H1 (cell line): Measurements from ENCODE around the gene APMAP. TPM values are rescaled to one million over a fixed set of nuclear protein-coding genes. Genes with fewer than 3 reads are reported as not detected.
"Not testable (repeated sequence)": the region's sequence is repeated elsewhere in the genome, so short reads cannot be mapped to it uniquely, and the experiment has no call there.

Source experiments
- CTCF ChIA-PET: fragments of 300-600 bp; sonication (Branson Sonifier 250); formaldehyde crosslinking; loops from one replicate; lab custom pipeline; 2021; ENCODE audit not compliant: partially characterized antibody; lab: Charles Lee
- POLR2A ChIA-PET: fragments of 300-600 bp; sonication (Branson Sonifier 250); formaldehyde crosslinking; loops from one replicate; lab custom pipeline; 2021; ENCODE audit warnings: inconsistent platforms; ENCODE audit not compliant: partially characterized antibody; lab: Charles Lee
- DNase-seq, 2 experiments: peaks; one replicate each; pipeline versions ENCODE4 v3.0.0 to v3.0.0-alpha.2; 2010 to 2022; ENCODE audit warnings: low spot score in 2 of 2, low read depth in 1 of 2, mixed read lengths in 1 of 2
- FAIRE-seq: peaks from 2 replicates; lab custom pipeline; 2011; peaks lifted over from hg19 to GRCh38; lab: Jason Lieb, UNC
- H2AFZ ChIP-seq: 2 replicates; pipeline ENCODE4 v1.8.1; 2012; ENCODE audit warnings: low read length, inconsistent platforms
- H2AK5ac ChIP-seq: 2 replicates; pipeline ENCODE4 v1.6.1; 2013; ENCODE audit warnings: low read depth, low read length
- H2BK120ac ChIP-seq: replicated peaks from 2 replicates; pipeline ENCODE3; 2013; ENCODE audit warnings: low read depth, low read length, inconsistent platforms
- H2BK12ac ChIP-seq: 2 replicates; pipeline ENCODE4 v1.6.1; 2013; ENCODE audit warnings: low read depth, low read length
- H2BK15ac ChIP-seq: 2 replicates; pipeline ENCODE4 v1.6.1; 2013; ENCODE audit warnings: low read length
- H2BK20ac ChIP-seq: 2 replicates; pipeline ENCODE4 v1.6.1; 2013; ENCODE audit warnings: low read length
- H2BK5ac ChIP-seq: 2 replicates; pipeline ENCODE4 v1.6.1; 2013; ENCODE audit warnings: low read depth, low read length
- H3K14ac ChIP-seq: 2 replicates; pipeline ENCODE4 v1.6.1; 2013; ENCODE audit warnings: inconsistent platforms; ENCODE audit not compliant: insufficient read length
- H3K18ac ChIP-seq: 2 replicates; pipeline ENCODE4 v1.6.1; 2013; ENCODE audit warnings: low read length; ENCODE audit errors: extremely low read depth
- H3K23ac ChIP-seq: 2 replicates; pipeline ENCODE4 v1.6.1; 2013; ENCODE audit warnings: inconsistent platforms; ENCODE audit not compliant: insufficient read length
- H3K23me2 ChIP-seq: 2 replicates; pipeline ENCODE4 v1.6.1; 2013; ENCODE audit warnings: low read depth, low read length
- H3K27ac ChIP-seq: 2 replicates; pipeline ENCODE4 v1.6.1; 2011; ENCODE audit warnings: low read depth, low read length, inconsistent platforms
- H3K27me3 ChIP-seq, 4 experiments: replicated peaks in 1 of 4; 1 replicate in 1 of 4; 2 replicates in 3 of 4; pipeline versions ENCODE4 v1.6.1 to v1.8.1; 2011 to 2013; ENCODE audit warnings: low read length in 3 of 4, mild to moderate bottlenecking in 3 of 4, inconsistent platforms in 2 of 4, mixed read lengths in 2 of 4, moderate library complexity in 1 of 4; ENCODE audit not compliant: control insufficient read depth in 3 of 4, insufficient read depth in 3 of 4; ENCODE audit errors: extremely low read depth in 1 of 4
- H3K36me3 ChIP-seq, 4 experiments: 2 replicates each; pipeline versions ENCODE4 v1.6.1 to v1.8.1; 2011 to 2013; ENCODE audit warnings: mild to moderate bottlenecking in 4 of 4, low read length in 3 of 4, moderate library complexity in 2 of 4, control low read depth in 1 of 4, inconsistent platforms in 1 of 4; ENCODE audit not compliant: insufficient read depth in 4 of 4, control insufficient read depth in 2 of 4
- H3K4ac ChIP-seq: replicated peaks from 2 replicates; pipeline ENCODE3; 2013; ENCODE audit warnings: low read length, low read depth, mixed read lengths, inconsistent platforms; ENCODE audit not compliant: insufficient read length
- H3K4me1 ChIP-seq, 4 experiments: replicated peaks in 1 of 4; 1 replicate in 1 of 4; 2 replicates in 3 of 4; pipeline versions ENCODE4 v1.6.1 to v1.8.1; 2011 to 2013; ENCODE audit warnings: low read length in 3 of 4, inconsistent platforms in 2 of 4, mixed read lengths in 1 of 4; ENCODE audit not compliant: insufficient read depth in 4 of 4, control insufficient read depth in 3 of 4
- H3K4me2 ChIP-seq, 2 experiments: 2 replicates each; pipeline versions ENCODE4 v1.6.1 to v1.8.1; 2011 to 2013; ENCODE audit warnings: low read depth in 2 of 2, low read length in 2 of 2, control low read depth in 1 of 2, inconsistent platforms in 1 of 2, mild to moderate bottlenecking in 1 of 2; ENCODE audit not compliant: insufficient read depth in 1 of 2
- H3K4me3 ChIP-seq, 4 experiments: fragments of 200-600, 300-600 bp in 1 of 4; sonication (generic), shearing (Covaris generic), sonication (Bioruptor Twin) in 1 of 4; 2 replicates each; pipeline versions ENCODE4 v1.5.1 to v1.8.1; 2011 to 2016; ENCODE audit warnings: low read length in 4 of 4, low read depth in 3 of 4, control low read depth in 2 of 4, inconsistent platforms in 2 of 4, mild to moderate bottlenecking in 2 of 4, mixed read lengths in 1 of 4, moderate library complexity in 1 of 4; ENCODE audit not compliant: insufficient read depth in 2 of 4; ENCODE audit errors: extremely low read depth in 1 of 4
- H3K56ac ChIP-seq: replicated peaks from 2 replicates; pipeline ENCODE3; 2013; ENCODE audit warnings: low read depth, mild to moderate bottlenecking, mixed read lengths, low read length, inconsistent platforms; ENCODE audit not compliant: insufficient read length
- H3K79me1 ChIP-seq: 2 replicates; pipeline ENCODE4 v1.6.1; 2013; ENCODE audit warnings: low read depth, low read length, control low read depth
- H3K79me2 ChIP-seq, 2 experiments: 2 replicates each; pipeline versions ENCODE4 v1.6.1 to v1.8.1; 2012 to 2013; ENCODE audit warnings: low read length in 2 of 2, mild to moderate bottlenecking in 2 of 2, inconsistent platforms in 1 of 2; ENCODE audit not compliant: insufficient read depth in 2 of 2, control insufficient read depth in 1 of 2
- H3K9ac ChIP-seq, 4 experiments: replicated peaks in 1 of 4; 1 replicate in 1 of 4; 2 replicates in 3 of 4; pipeline versions ENCODE4 v1.6.1 to v1.8.1; 2011 to 2013; ENCODE audit warnings: low read depth in 3 of 4, low read length in 3 of 4, control low read depth in 2 of 4, mild to moderate bottlenecking in 2 of 4, moderate library complexity in 2 of 4, inconsistent platforms in 1 of 4; ENCODE audit errors: extremely low read depth in 1 of 4
- H3K9me3 ChIP-seq, 2 experiments: 2 replicates each; pipeline versions ENCODE4 v1.6.1 to v1.8.1; 2012 to 2013; ENCODE audit warnings: mild to moderate bottlenecking in 2 of 2, moderate library complexity in 2 of 2, control low read depth in 1 of 2, inconsistent platforms in 1 of 2, low read depth in 1 of 2, low read length in 1 of 2, mixed read lengths in 1 of 2; ENCODE audit not compliant: insufficient read depth in 2 of 2
- H4K20me1 ChIP-seq, 2 experiments: replicated peaks in 1 of 2; 2 replicates each; pipeline versions ENCODE3 to v1.8.1; 2011 to 2013; ENCODE audit warnings: inconsistent platforms in 2 of 2, low read length in 2 of 2, mild to moderate bottlenecking in 1 of 2; ENCODE audit not compliant: insufficient read depth in 2 of 2, control insufficient read depth in 1 of 2
- H4K5ac ChIP-seq: 2 replicates; pipeline ENCODE4 v1.6.1; 2013; ENCODE audit warnings: low read length, low read depth, mixed read lengths, inconsistent platforms; ENCODE audit not compliant: insufficient read length
- H4K8ac ChIP-seq: 2 replicates; pipeline ENCODE4 v1.8.0; 2013; ENCODE audit warnings: mild to moderate bottlenecking, moderate library complexity, low read length, inconsistent platforms; ENCODE audit not compliant: insufficient read depth; ENCODE audit errors: extremely low read depth
- H4K91ac ChIP-seq: replicated peaks from 2 replicates; pipeline ENCODE3; 2013; ENCODE audit warnings: low read length, mixed read lengths, inconsistent platforms; ENCODE audit not compliant: insufficient read length
- WGBS, 2 experiments: shearing (Covaris generic) in 1 of 2; methylation state at CpG; one replicate each; pipeline versions ENCODE4 v1.1.6 to v1.1.7; 2013 to 2015; ENCODE audit warnings: low lambda C conversion rate in 2 of 2, mixed read lengths in 2 of 2, inconsistent platforms in 1 of 2, low coverage in 1 of 2, missing lambda C conversion rate in 1 of 2; ENCODE audit not compliant: insufficient replicate concordance in 2 of 2, insufficient coverage in 1 of 2, insufficient read length in 1 of 2; ENCODE audit errors: extremely low coverage in 1 of 2, missing lambda C conversion rate in 1 of 2; 5-methylcytosine and 5-hydroxymethylcytosine counted together
- polyA plus RNA-seq, 7 experiments: library from polyadenylated mRNA; depleted of rRNA in 3 of 7; stranded (reverse) in 5 of 7; unstranded in 2 of 7; fragments of >200 nt in 5 of 7; fragments of 200-250 nt in 2 of 7; gene quantifications; 1 replicate in 5 of 7; 2 replicates in 1 of 7; 4 replicates in 1 of 7; pipeline versions ENCODE4 v1.2.1 to v1.2.3, GENCODE V29; 2011 to 2013; ENCODE audit warnings: missing spikeins in 2 of 7, mixed read lengths in 2 of 7
- total RNA-seq: library from RNA; stranded (reverse); fragmentation: NEBNext Ultra II Directional; extraction: Animal tissue kit (Norgen Biotek cat#: 25700); gene quantifications from 2 replicates; pipeline ENCODE4 v1.2.1, GENCODE V29; 2021

Gene APMAP
- total and polyA plus RNA-seq, 2 of the 8 experiments (the other 6 are each of a cell fraction or from before 2014, with no cell fraction given), result 31.3 to 66.0 TPM

GRCh38 chr20:24929259-24929658, 63.3 kb downstream of the APMAP start:
- H3K14ac ChIP-seq, H3K23me2 ChIP-seq, H3K9ac ChIP-seq, H3K4ac ChIP-seq, FAIRE-seq, H4K91ac ChIP-seq, H3K9me3 ChIP-seq, H3K4me3 ChIP-seq, H2BK5ac ChIP-seq, H3K27ac ChIP-seq, H3K4me1 ChIP-seq, H2AK5ac ChIP-seq, DNase-seq, H3K18ac ChIP-seq, H2BK15ac ChIP-seq, H3K4me2 ChIP-seq, POLR2A ChIA-PET, H2BK120ac ChIP-seq, H2AFZ ChIP-seq, H4K20me1 ChIP-seq, H3K27me3 ChIP-seq, H4K8ac ChIP-seq, H3K56ac ChIP-seq, H3K36me3 ChIP-seq, H3K23ac ChIP-seq, H3K79me1 ChIP-seq, H3K79me2 ChIP-seq, H2BK20ac ChIP-seq, H2BK12ac ChIP-seq, H4K5ac ChIP-seq: not testable (repeated sequence)
- CTCF ChIA-PET, result interaction anchor here (1.5 to 5.4 kb wide), 5 partner anchors 11 to 144 kb away, joined by 3 to 48 read pairs (median 7); no protein-coding TSS in a partner anchor
- WGBS, 2 experiments, result 87% methylated on average over 5 of the region's 5 CpGs; no CpG with 5 or more reads in 1 of the 2 experiments

- H3K79me2 ChIP-seq, H2BK15ac ChIP-seq, H3K4me3 ChIP-seq, FAIRE-seq, H3K56ac ChIP-seq, H2BK5ac ChIP-seq, H3K18ac ChIP-seq, H4K91ac ChIP-seq, H3K27me3 ChIP-seq, H2BK120ac ChIP-seq, H2AFZ ChIP-seq, H4K20me1 ChIP-seq, H3K14ac ChIP-seq, H2BK20ac ChIP-seq, POLR2A ChIA-PET, H3K79me1 ChIP-seq, H3K36me3 ChIP-seq, H3K23ac ChIP-seq, H3K27ac ChIP-seq, H4K5ac ChIP-seq, H3K4ac ChIP-seq, H3K23me2 ChIP-seq, H2AK5ac ChIP-seq, H2BK12ac ChIP-seq, H3K4me1 ChIP-seq, H4K8ac ChIP-seq, H3K4me2 ChIP-seq, H3K9ac ChIP-seq, DNase-seq: not testable (repeated sequence)
- 93% methylated on average over 3 of the region's 3 CpGs; no CpG with 5 or more reads in 1 of the 2 experiments for WGBS, 2 experiments
- CTCF ChIA-PET, result interaction anchor here (0.8 to 7.1 kb wide), 5 partner anchors 10 to 138 kb away, joined by 3 to 64 read pairs (median 3); no protein-coding TSS in a partner anchor
- H3K9me3 ChIP-seq, result peaks cover 5 to 13% of the 10 kb centered on the region in 2 experiments
These were observed 71.8 kb downstream of the APMAP start for GRCh38 chr20:24920706-24921105.
